MM.1S (cell line): ENCODE results near the gene HTR2B.
"Not testable (repeated sequence)": the region's sequence is repeated elsewhere in the genome, so short reads cannot be mapped to it uniquely, and the experiment has no call there.

Experiments
- DNase-seq: peaks from one replicate; pipeline ENCODE4 v3.0.0-alpha.2; 2015
- H2AFZ ChIP-seq: fragments of 300-600 bp; sonication (generic); 2 replicates; pipeline ENCODE4 v1.6.0; 2016; ENCODE audit warnings: antibody characterized with exemption, low read length
- H3F3A ChIP-seq: fragments of 300-600 bp; sonication (generic); 2 replicates; pipeline ENCODE4 v1.6.1; 2016; ENCODE audit warnings: mild to moderate bottlenecking, antibody characterized with exemption, low read length, moderate library complexity, mixed read lengths; ENCODE audit not compliant: insufficient read depth
- H3K27ac ChIP-seq: fragments of 300-600 bp; sonication (generic); 2 replicates; pipeline ENCODE4 v1.5.1; 2016; ENCODE audit warnings: mild to moderate bottlenecking, low read length
- H3K27me3 ChIP-seq: fragments of 300-600 bp; sonication (generic); replicated peaks from 2 replicates; pipeline ENCODE4 v1.6.0; 2016; ENCODE audit warnings: low read length; ENCODE audit not compliant: insufficient read depth
- H3K36me3 ChIP-seq: fragments of 300-600 bp; sonication (generic); replicated peaks from 2 replicates; pipeline ENCODE4 v1.6.1; 2016; ENCODE audit warnings: mild to moderate bottlenecking, low read length, mixed read lengths; ENCODE audit not compliant: insufficient read depth
- H3K4me1 ChIP-seq: fragments of 300-600 bp; sonication (generic); 2 replicates; pipeline ENCODE4 v1.6.1; 2016; ENCODE audit warnings: low read length, mixed read lengths
- H3K4me2 ChIP-seq: fragments of 300-600 bp; sonication (generic); 2 replicates; pipeline ENCODE4 v1.6.0; 2016; ENCODE audit warnings: low read depth, low read length
- H3K4me3 ChIP-seq: fragments of 300-600 bp; sonication (generic); 2 replicates; pipeline ENCODE4 v1.5.1; 2016; ENCODE audit warnings: low read length, mixed read lengths
- H3K79me2 ChIP-seq: fragments of 300-600 bp; sonication (generic); 2 replicates; pipeline ENCODE4 v1.6.1; 2016; ENCODE audit warnings: mixed run types, low read length, mixed read lengths
- H3K9ac ChIP-seq: fragments of 300-600 bp; sonication (generic); 2 replicates; pipeline ENCODE4 v1.6.1; 2016; ENCODE audit warnings: low read length, mixed read lengths
- H3K9me2 ChIP-seq: fragments of 300-600 bp; sonication (generic); replicated peaks from 2 replicates; pipeline ENCODE4 v1.6.1; 2016; ENCODE audit warnings: mild to moderate bottlenecking, low read length, mixed read lengths; ENCODE audit not compliant: insufficient read depth
- H3K9me3 ChIP-seq: fragments of 300-600 bp; sonication (generic); replicated peaks from 2 replicates; pipeline ENCODE4 v1.6.1; 2016; ENCODE audit warnings: mild to moderate bottlenecking, low read length, mixed read lengths; ENCODE audit not compliant: insufficient read depth
- H4K20me1 ChIP-seq: fragments of 300-600 bp; sonication (generic); 2 replicates; pipeline ENCODE4 v1.6.1; 2016; ENCODE audit warnings: mild to moderate bottlenecking, low read length, moderate library complexity, mixed read lengths; ENCODE audit not compliant: insufficient read depth
- CTCF ChIP-seq: fragments of 300-600 bp; sonication (generic); IDR thresholded peaks from 2 replicates; pipeline ENCODE4 v1.5.1; 2016; ENCODE audit warnings: antibody characterized with exemption, low read length, mixed read lengths
- EZH2 ChIP-seq: fragments of 300-600 bp; sonication (generic); optimal IDR thresholded peaks from 2 replicates; pipeline ENCODE3; 2017; ENCODE audit warnings: low read depth, mild to moderate bottlenecking, antibody characterized with exemption, low read length, mixed read lengths
- EZH2phosphoT487 ChIP-seq: fragments of 300-600 bp; sonication (generic); IDR thresholded peaks from 2 replicates; pipeline ENCODE4 v1.6.1; 2018; ENCODE audit warnings: antibody characterized with exemption, low read length

The HTR2B gene

GRCh38 chr2:231159306-231159705 lies 34.5 kb upstream of the HTR2B start:
- H3K4me2 ChIP-seq = no peak overlapping the region
- H3K27me3 ChIP-seq = no peaks in the 10 kb centered on the region
- H3F3A ChIP-seq = peaks cover 23% of the 10 kb centered on the region
- H3K9ac ChIP-seq = no peak overlapping the region
- no peaks in the 10 kb centered on the region for H3K9me2 ChIP-seq
- H4K20me1 ChIP-seq = no peaks in the 10 kb centered on the region
- TF ChIP-seq EZH2 (no peak), EZH2phosphoT487 (no peak), CTCF (no peak)
- no peaks in the 10 kb centered on the region for H3K79me2 ChIP-seq
- H3K9me3 ChIP-seq = no peaks in the 10 kb centered on the region
- H3K4me1 ChIP-seq = peaks cover 26% of the 10 kb centered on the region
- DNase-seq = no peak
- no peak overlapping the region for H2AFZ ChIP-seq
- H3K36me3 ChIP-seq = no peaks in the 10 kb centered on the region; the same call in 1 of the 2 replicates
- no peak overlapping the region for H3K27ac ChIP-seq
- no peak overlapping the region for H3K4me3 ChIP-seq

GRCh38 chr2:231152800-231153557 lies 28.1 kb upstream of the HTR2B start:
- no peaks in the 10 kb centered on the region; the same call in 1 of the 2 replicates for H3F3A ChIP-seq
- peaks cover 3% of the 10 kb centered on the region; the same call in 1 of the 2 replicates for H3K36me3 ChIP-seq
- no peaks in the 10 kb centered on the region for H4K20me1 ChIP-seq
- no peaks in the 10 kb centered on the region for H3K79me2 ChIP-seq
- TF ChIP-seq EZH2phosphoT487 = no peak
- H3K9ac ChIP-seq = no peak overlapping the region
- H3K27me3 ChIP-seq = no peaks in the 10 kb centered on the region
- no peaks in the 10 kb centered on the region for H3K4me1 ChIP-seq
- H2AFZ ChIP-seq = no peak overlapping the region
- no peak for DNase-seq
- no peak overlapping the region for H3K4me3 ChIP-seq
- H3K9me3 ChIP-seq = no peaks in the 10 kb centered on the region
- H3K9me2 ChIP-seq = no peaks in the 10 kb centered on the region
- H3K27ac ChIP-seq = no peak overlapping the region
- H3K4me2 ChIP-seq = no peak overlapping the region

- Histone ChIP-seq H3K9me2 (no peaks in the 10 kb centered on the region), H3K9ac (no peak overlapping the region), H3K4me2 (no peak overlapping the region), H3K79me2 (no peaks in the 10 kb centered on the region), H3K4me1 (no peaks in the 10 kb centered on the region), H3K36me3 (peaks cover 5% of the 10 kb centered on the region), H3K4me3 (no peak overlapping the region), H3K9me3 (no peaks in the 10 kb centered on the region), H4K20me1 (no peaks in the 10 kb centered on the region), H3K27me3 (no peaks in the 10 kb centered on the region), H3F3A (no peaks in the 10 kb centered on the region), H2AFZ (no peak overlapping the region), H3K27ac (no peak overlapping the region)
- no peak for TF ChIP-seq CTCF
- TF ChIP-seq EZH2phosphoT487 = no peak
- no peak for TF ChIP-seq EZH2
- DNase-seq = no peak
Observed at GRCh38 chr2:231146665-231147064, 21.8 kb upstream of the HTR2B start.

GRCh38 chr2:231144896-231145295 lies 20.1 kb upstream of the HTR2B start:
- no peak for TF ChIP-seq EZH2
- TF ChIP-seq CTCF = no peak
- no peak for TF ChIP-seq EZH2phosphoT487
- H3K27me3 ChIP-seq = no peaks in the 10 kb centered on the region
- H3K9me2 ChIP-seq = no peaks in the 10 kb centered on the region
- no peaks in the 10 kb centered on the region for H3K9me3 ChIP-seq
- no peaks in the 10 kb centered on the region for H4K20me1 ChIP-seq
- H3K79me2 ChIP-seq = no peaks in the 10 kb centered on the region
- H3K4me2 ChIP-seq = no peak overlapping the region
- peaks cover 5% of the 10 kb centered on the region for H3K36me3 ChIP-seq
- H3K4me3 ChIP-seq = no peak overlapping the region
- DNase-seq = no peak
- no peak overlapping the region for H3K27ac ChIP-seq
- no peaks in the 10 kb centered on the region for H3F3A ChIP-seq
- no peak overlapping the region for H3K9ac ChIP-seq
- H3K4me1 ChIP-seq = no peaks in the 10 kb centered on the region
- H2AFZ ChIP-seq = no peak overlapping the region

- H3K4me3 ChIP-seq, H3K4me2 ChIP-seq, H3K9me2 ChIP-seq, DNase-seq, H3K27ac ChIP-seq, H3K9me3 ChIP-seq, H3F3A ChIP-seq, H4K20me1 ChIP-seq, H2AFZ ChIP-seq, H3K36me3 ChIP-seq, H3K27me3 ChIP-seq, H3K9ac ChIP-seq, H3K4me1 ChIP-seq: not testable (repeated sequence)
- H3K79me2 ChIP-seq = peaks cover 14% of the 10 kb centered on the region
Observed at GRCh38 chr2:231140808-231141207, 16.0 kb upstream of the HTR2B start.
